OCI-LY7 (cell line): ENCODE measurements around the gene APOL1. TPM values are rescaled to one million over a fixed set of nuclear protein-coding genes. Genes with fewer than 3 reads are reported as not detected.
"Not testable (repeated sequence)": the region's sequence is repeated elsewhere in the genome, so short reads cannot be mapped to it uniquely, and the experiment has no call there.

Source experiments
- BruUV-seq: library from RNA; stranded (reverse); fragments of 400-500 nt; replicated peaks from 2 replicates; lab custom pipeline; 2021; lab: Mats Ljungman, UMichigan
- CTCF ChIA-PET: fragments of 300-600 bp; sonication (Branson Sonifier 250); formaldehyde crosslinking; loops from one replicate; lab custom pipeline; 2022; ENCODE audit warnings: antibody characterized with exemption; ENCODE audit not compliant: unreplicated experiment; lab: Charles Lee
- POLR2A ChIA-PET: fragments of 300-600 bp; sonication (Branson Sonifier 250); formaldehyde crosslinking; loops from one replicate; lab custom pipeline; 2022; ENCODE audit warnings: antibody characterized with exemption; lab: Charles Lee
- DNase-seq: peaks from one replicate; pipeline ENCODE4 v3.0.0-alpha.2; 2015; ENCODE audit warnings: low spot score
- H2AFZ ChIP-seq: fragments of 200-600 bp; sonication (generic), shearing (Covaris generic); 2 replicates; pipeline ENCODE4 v1.6.1; 2014; ENCODE audit warnings: mild to moderate bottlenecking, antibody characterized with exemption, low read length, moderate library complexity
- H3K27ac ChIP-seq: fragments of 200-600 bp; sonication (generic); 2 replicates; pipeline ENCODE4 v1.5.1; 2014; ENCODE audit warnings: mixed run types, low read depth, mild to moderate bottlenecking, moderate library complexity, low read length, inconsistent platforms; ENCODE audit not compliant: poor library complexity, severe bottlenecking
- H3K36me3 ChIP-seq: fragments of 200-600 bp; sonication (generic); 2 replicates; pipeline ENCODE4 v1.6.1; 2014; ENCODE audit warnings: mild to moderate bottlenecking, antibody characterized with exemption, low read length, moderate library complexity, mixed read lengths; ENCODE audit not compliant: insufficient read depth
- H3K4me1 ChIP-seq: fragments of 200-600 bp; sonication (generic); 2 replicates; pipeline ENCODE4 v1.5.1; 2014; ENCODE audit warnings: mild to moderate bottlenecking, low read length; ENCODE audit not compliant: insufficient read depth, poor library complexity, severe bottlenecking
- H3K4me2 ChIP-seq: fragments of 200-600 bp; sonication (generic); 2 replicates; pipeline ENCODE4 v1.6.1; 2014; ENCODE audit warnings: mild to moderate bottlenecking, low read length
- H3K4me3 ChIP-seq: fragments of 200-600 bp; sonication (generic); 2 replicates; pipeline ENCODE4 v1.5.1; 2014; ENCODE audit warnings: mild to moderate bottlenecking, low read depth, low read length; ENCODE audit not compliant: poor library complexity, severe bottlenecking
- H3K79me2 ChIP-seq: fragments of 200-600 bp; sonication (generic); 2 replicates; pipeline ENCODE4 v1.6.1; 2016; ENCODE audit warnings: low read depth, mild to moderate bottlenecking, low read length, moderate library complexity, mixed read lengths; ENCODE audit not compliant: insufficient read depth
- H3K9me2 ChIP-seq: fragments of 200-600 bp; sonication (generic); 2 replicates; pipeline ENCODE4 v1.6.1; 2016; ENCODE audit warnings: mild to moderate bottlenecking, low read length, mixed read lengths; ENCODE audit not compliant: insufficient read depth
- H3K9me3 ChIP-seq: fragments of 200-600 bp; sonication (generic); 2 replicates; pipeline ENCODE4 v1.6.1; 2014; ENCODE audit warnings: mild to moderate bottlenecking, mixed run types, low read length, mixed read lengths
- H4K20me1 ChIP-seq: fragments of 200-600 bp; sonication (generic); 2 replicates; pipeline ENCODE4 v1.6.1; 2014; ENCODE audit warnings: mild to moderate bottlenecking, antibody characterized with exemption, low read length, moderate library complexity, mixed read lengths; ENCODE audit not compliant: insufficient read depth
- EZH2phosphoT487 ChIP-seq: fragments of 200-600 bp; sonication (generic); IDR thresholded peaks from 2 replicates; pipeline ENCODE4 v1.6.1; 2018; ENCODE audit warnings: low read depth, borderline replicate concordance, mild to moderate bottlenecking, mixed run types, antibody characterized with exemption, low read length, moderate library complexity, mixed read lengths
- intact Hi-C: fragments of 100-400 bp; cut with micrococcal nuclease; formaldehyde crosslinking; loops from one replicate; pipeline ENCODE4 v1.10.0; 2022; ENCODE audit not compliant: unreplicated experiment
- total RNA-seq, 2 experiments: library from RNA; depleted of rRNA in 1 of 2; stranded (reverse); fragments of >200 nt in 1 of 2; shearing (Covaris generic) in 1 of 2; gene quantifications; 2 replicates each; pipeline ENCODE4 v1.2.3, GENCODE V29; 2014 to 2022
- TF ChIP-seq, protein P1 (sequence below): fragments of 200-600 bp; sonication (generic); conservative IDR thresholded peaks from 2 replicates; pipeline ENCODE4 v1.5.1; 2014; ENCODE audit warnings: mild to moderate bottlenecking, antibody characterized with exemption, low read length, moderate library complexity, mixed read lengths

APOL1 gene
- total RNA-seq, 2 experiments from 2014 or later, result 0.42 to 0.47 TPM

DNA sequence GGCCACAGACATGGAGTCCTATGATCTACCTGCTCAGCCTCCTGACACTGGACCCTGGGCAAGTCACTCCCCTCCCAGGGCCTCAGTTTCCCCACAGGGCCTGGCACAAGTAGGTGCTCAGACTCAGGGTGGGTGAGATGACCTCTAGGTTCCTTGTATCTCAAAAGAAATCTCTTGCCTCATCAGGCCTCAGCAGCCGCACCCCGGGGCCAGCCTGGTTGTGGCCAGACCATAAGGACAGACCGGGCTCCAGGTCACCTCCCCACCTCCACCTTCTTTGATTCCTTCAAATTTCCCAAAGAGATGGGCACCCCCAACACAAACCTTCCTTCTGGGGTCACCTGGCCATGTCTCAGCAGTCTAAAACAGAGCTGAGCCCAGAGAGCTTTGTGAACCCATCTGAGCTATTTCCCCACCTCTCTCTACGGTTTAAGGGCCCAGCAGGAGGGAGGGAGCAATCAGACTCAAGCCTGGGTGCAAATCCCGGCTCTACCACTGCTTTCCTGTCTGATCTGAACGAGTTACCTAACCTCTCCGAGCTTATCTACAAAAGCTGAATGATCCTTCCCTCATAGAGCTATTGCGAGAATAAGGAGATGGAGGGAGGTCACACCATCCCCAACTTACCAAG, 48.8 kb upstream of the APOL1 start:
- Histone ChIP-seq H3K4me2 (no peak overlapping the region), H3K36me3 (no peaks in the 10 kb centered on the region), H3K4me1 (peaks cover 3% of the 10 kb centered on the region), H3K9me2 (no peaks in the 10 kb centered on the region), H3K9me3 (peaks cover 8% of the 10 kb centered on the region; the same call in 1 of the 2 replicates), H3K4me3 (no peak overlapping the region), H2AFZ (no peak overlapping the region), H3K79me2 (no peaks in the 10 kb centered on the region), H4K20me1 (no peaks in the 10 kb centered on the region), H3K27ac (no peak overlapping the region)
- CTCF ChIA-PET, result no interaction called here
- DNase-seq, result no peak
- no TSS peak for BruUV-seq
- POLR2A ChIA-PET, result interaction anchor here (0.9 to 1.0 kb wide), 2 partner anchors 26 to 35 kb away, joined by 3 to 4 read pairs; partner anchors contain the start of gene APOL2
- intact Hi-C loops, result no loop called here
- TF ChIP-seq EZH2phosphoT487, result no peak

DNA sequence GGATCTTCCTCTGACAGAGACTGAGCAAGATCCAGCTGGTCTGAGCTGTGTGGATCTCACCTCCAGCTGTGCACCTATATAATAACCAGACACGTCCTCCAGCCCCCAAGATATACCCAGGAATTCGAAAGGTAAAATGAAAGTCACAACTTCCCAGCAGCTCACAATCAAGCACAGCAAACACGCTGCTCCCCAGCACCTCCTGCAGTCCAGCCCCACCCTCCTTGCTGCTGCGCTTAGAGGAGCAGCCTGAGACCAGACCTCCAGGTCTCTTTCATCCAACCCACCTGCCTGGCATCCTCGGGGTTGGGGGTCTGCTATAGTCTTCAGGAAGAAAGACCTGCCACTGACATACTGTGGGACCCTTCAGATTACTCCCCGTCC, 48.3 kb upstream of the APOL1 start:
- Histone ChIP-seq H3K9me2 (no peaks in the 10 kb centered on the region), H3K36me3 (no peaks in the 10 kb centered on the region), H3K27ac (no peak overlapping the region), H4K20me1 (no peaks in the 10 kb centered on the region), H3K4me3 (no peak overlapping the region), H3K9me3 (peaks cover 12% of the 10 kb centered on the region; the same call in 1 of the 2 replicates), H3K4me1 (peaks cover 3% of the 10 kb centered on the region), H3K4me2 (no peak overlapping the region), H2AFZ (no peak overlapping the region), H3K79me2 (no peaks in the 10 kb centered on the region)
- CTCF ChIA-PET, result no interaction called here
- BruUV-seq, result no TSS peak
- TF ChIP-seq, protein P1, sequence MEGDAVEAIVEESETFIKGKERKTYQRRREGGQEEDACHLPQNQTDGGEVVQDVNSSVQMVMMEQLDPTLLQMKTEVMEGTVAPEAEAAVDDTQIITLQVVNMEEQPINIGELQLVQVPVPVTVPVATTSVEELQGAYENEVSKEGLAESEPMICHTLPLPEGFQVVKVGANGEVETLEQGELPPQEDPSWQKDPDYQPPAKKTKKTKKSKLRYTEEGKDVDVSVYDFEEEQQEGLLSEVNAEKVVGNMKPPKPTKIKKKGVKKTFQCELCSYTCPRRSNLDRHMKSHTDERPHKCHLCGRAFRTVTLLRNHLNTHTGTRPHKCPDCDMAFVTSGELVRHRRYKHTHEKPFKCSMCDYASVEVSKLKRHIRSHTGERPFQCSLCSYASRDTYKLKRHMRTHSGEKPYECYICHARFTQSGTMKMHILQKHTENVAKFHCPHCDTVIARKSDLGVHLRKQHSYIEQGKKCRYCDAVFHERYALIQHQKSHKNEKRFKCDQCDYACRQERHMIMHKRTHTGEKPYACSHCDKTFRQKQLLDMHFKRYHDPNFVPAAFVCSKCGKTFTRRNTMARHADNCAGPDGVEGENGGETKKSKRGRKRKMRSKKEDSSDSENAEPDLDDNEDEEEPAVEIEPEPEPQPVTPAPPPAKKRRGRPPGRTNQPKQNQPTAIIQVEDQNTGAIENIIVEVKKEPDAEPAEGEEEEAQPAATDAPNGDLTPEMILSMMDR, result no peak
- TF ChIP-seq EZH2phosphoT487, result no peak
- intact Hi-C loops, result no loop called here
- DNase-seq, result no peak
- POLR2A ChIA-PET, result interaction anchor here (0.9 to 1.0 kb wide), 2 partner anchors 27 to 34 kb away, joined by 3 to 4 read pairs; partner anchors contain the start of gene APOL2

DNA sequence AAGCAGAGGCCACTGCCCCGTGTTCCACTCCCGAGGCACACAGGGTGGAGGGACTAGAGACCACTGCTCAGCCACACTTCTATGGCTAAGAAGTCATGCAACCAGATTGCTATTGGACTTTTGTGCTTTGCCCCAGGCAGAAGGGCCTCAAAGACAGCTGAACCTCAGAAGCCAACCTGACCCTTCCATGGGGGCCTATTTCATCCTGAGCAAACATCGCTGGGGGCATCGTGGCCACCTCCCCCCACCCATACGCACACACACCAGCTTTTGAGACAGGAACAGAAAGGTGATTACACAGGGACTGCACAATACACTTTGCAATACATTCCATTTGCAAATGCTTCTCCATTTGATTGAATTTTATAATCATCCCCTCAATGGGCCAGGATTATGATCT, 47.4 kb upstream of the APOL1 start:
- H3K9me3 ChIP-seq, result peaks cover 12% of the 10 kb centered on the region; the same call in 1 of the 2 replicates
- H3K79me2 ChIP-seq, intact Hi-C loops, H4K20me1 ChIP-seq, H3K4me1 ChIP-seq, BruUV-seq, H3K4me2 ChIP-seq, H3K4me3 ChIP-seq, H2AFZ ChIP-seq, POLR2A ChIA-PET, H3K27ac ChIP-seq, DNase-seq, CTCF ChIA-PET, H3K9me2 ChIP-seq, H3K36me3 ChIP-seq: not testable (repeated sequence)
